C4-2B (cell line): ENCODE measurements around the gene C1orf21.

ENCODE experiments used
- CTCF ChIP-seq: fragments of 450-650 bp; conservative IDR thresholded peaks from 2 replicates; pipeline ENCODE4 v1.5.1; 2017; ENCODE audit warnings: mild to moderate bottlenecking
- ZFX ChIP-seq: fragments of 450-650 bp; IDR thresholded peaks from 2 replicates; pipeline ENCODE4 v1.6.1; 2017

- TF ChIP-seq CTCF (no peak), ZFX (no peak)
Observed at GRCh38 chr1:184433956-184434502, 47.2 kb downstream of the C1orf21 start.
